Nephron (organoid): ENCODE data around the gene TYW5.
A peak's percentile ranks its signal among the peaks of the same experiment; 100 is the strongest.

Source experiments
- H3K27ac Mint-ChIP-seq, 3 experiments: 2 replicates each; pipeline ENCODE4 v1.8.0; 2020; ENCODE audit warnings: mixed read lengths in 3 of 3, mild to moderate bottlenecking in 2 of 3, moderate library complexity in 1 of 3
- H3K27me3 Mint-ChIP-seq: 2 replicates; pipeline ENCODE4 v1.8.0; 2021; ENCODE audit warnings: low read depth, mild to moderate bottlenecking, moderate library complexity, mixed read lengths
- H3K36me3 Mint-ChIP-seq: 2 replicates; pipeline ENCODE4 v1.8.0; 2020; ENCODE audit warnings: low read depth, mixed read lengths
- H3K4me1 Mint-ChIP-seq: 2 replicates; pipeline ENCODE4 v1.8.0; 2020; ENCODE audit warnings: mixed read lengths
- H3K4me3 Mint-ChIP-seq, 3 experiments: 2 replicates each; pipeline ENCODE4 v1.8.0; 2020; ENCODE audit warnings: mild to moderate bottlenecking in 3 of 3, mixed read lengths in 3 of 3, moderate library complexity in 2 of 3
- H3K9me3 Mint-ChIP-seq: 2 replicates; pipeline ENCODE4 v1.8.0; 2020; ENCODE audit warnings: mixed read lengths
- CTCF ChIP-seq, 3 experiments: fragments of 200-600 bp; sonication (generic); IDR thresholded peaks; one replicate each; pipeline ENCODE4 v1.5.0; 2021; ENCODE audit warnings: antibody characterized with exemption in 3 of 3; ENCODE audit not compliant: unreplicated experiment in 3 of 3

The TYW5 gene

GRCh38 chr2:199956062-199956380, 730 bp upstream of the TYW5 start:
- peak overlapping the region; percentile 97 to 99 (median 99) for H3K27ac Mint-ChIP-seq
- peaks cover 17% of the 10 kb centered on the region for H3K36me3 Mint-ChIP-seq
- no peak for TF ChIP-seq CTCF (IDR thresholded peaks at IDR 0.05; ENCODE audit: unreplicated experiment in 3 of 3)
- H3K4me3 Mint-ChIP-seq = peak overlapping the region; percentile 100
- no peaks in the 10 kb centered on the region for H3K9me3 Mint-ChIP-seq
- no peaks in the 10 kb centered on the region for H3K27me3 Mint-ChIP-seq
- H3K4me1 Mint-ChIP-seq = peaks cover 34% of the 10 kb centered on the region

GRCh38 chr2:199955007-199955338, 318 bp downstream of the TYW5 start:
- no peak for TF ChIP-seq CTCF (IDR thresholded peaks at IDR 0.05; ENCODE audit: unreplicated experiment in 3 of 3)
- Mint-ChIP-seq H3K9me3 (no peaks in the 10 kb centered on the region), H3K27ac (peak overlapping the region; percentile 97 to 99 (median 99)), H3K4me3 (peak overlapping the region; percentile 100), H3K36me3 (peaks cover 18% of the 10 kb centered on the region), H3K27me3 (no peaks in the 10 kb centered on the region), H3K4me1 (peaks cover 34% of the 10 kb centered on the region)

GRCh38 chr2:199951023-199951422, 4.3 kb downstream of the TYW5 start:
- TF ChIP-seq CTCF (IDR thresholded peaks at IDR 0.05; ENCODE audit: unreplicated experiment in 3 of 3) = no peak
- H3K36me3 Mint-ChIP-seq = peaks cover 23% of the 10 kb centered on the region
- peaks cover 19% of the 10 kb centered on the region for H3K4me1 Mint-ChIP-seq
- H3K4me3 Mint-ChIP-seq = no peak overlapping the region
- no peaks in the 10 kb centered on the region for H3K9me3 Mint-ChIP-seq
- H3K27me3 Mint-ChIP-seq = no peaks in the 10 kb centered on the region
- H3K27ac Mint-ChIP-seq = no peak overlapping the region

- Mint-ChIP-seq H3K4me1 (peaks cover 17% of the 10 kb centered on the region), H3K4me3 (peak overlapping the region in 1 of 3 experiments; percentile 18), H3K27me3 (no peaks in the 10 kb centered on the region), H3K36me3 (peaks cover 28% of the 10 kb centered on the region), H3K9me3 (no peaks in the 10 kb centered on the region), H3K27ac (no peak overlapping the region)
- TF ChIP-seq CTCF (IDR thresholded peaks at IDR 0.05; ENCODE audit: unreplicated experiment in 3 of 3) = no peak
These were observed 4.9 kb downstream of the TYW5 start for GRCh38 chr2:199950396-199950795.

- no peak for TF ChIP-seq CTCF (IDR thresholded peaks at IDR 0.05; ENCODE audit: unreplicated experiment in 3 of 3)
- H3K36me3 Mint-ChIP-seq = peaks cover 48% of the 10 kb centered on the region
- H3K4me1 Mint-ChIP-seq = no peaks in the 10 kb centered on the region
- no peak overlapping the region for H3K4me3 Mint-ChIP-seq
- no peaks in the 10 kb centered on the region for H3K9me3 Mint-ChIP-seq
- H3K27ac Mint-ChIP-seq = no peak overlapping the region
- no peaks in the 10 kb centered on the region for H3K27me3 Mint-ChIP-seq
These were observed 8.5 kb downstream of the TYW5 start for GRCh38 chr2:199946836-199947235.

GRCh38 chr2:199946196-199946595, 9.1 kb downstream of the TYW5 start:
- Mint-ChIP-seq H3K4me3 (no peak overlapping the region), H3K4me1 (no peaks in the 10 kb centered on the region), H3K9me3 (no peaks in the 10 kb centered on the region), H3K27me3 (no peaks in the 10 kb centered on the region), H3K36me3 (peaks cover 48% of the 10 kb centered on the region), H3K27ac (no peak overlapping the region)
- TF ChIP-seq CTCF (IDR thresholded peaks at IDR 0.05; ENCODE audit: unreplicated experiment in 3 of 3) = no peak
